ENCODE measurements around the gene MSANTD1. TPM values are rescaled to one million over a fixed set of nuclear protein-coding genes. Genes with fewer than 3 reads are reported as not detected.

MSANTD1 gene
- total RNA-seq, 2 donors from 2014 or later, result 1.1 to 1.2 TPM

DNA sequence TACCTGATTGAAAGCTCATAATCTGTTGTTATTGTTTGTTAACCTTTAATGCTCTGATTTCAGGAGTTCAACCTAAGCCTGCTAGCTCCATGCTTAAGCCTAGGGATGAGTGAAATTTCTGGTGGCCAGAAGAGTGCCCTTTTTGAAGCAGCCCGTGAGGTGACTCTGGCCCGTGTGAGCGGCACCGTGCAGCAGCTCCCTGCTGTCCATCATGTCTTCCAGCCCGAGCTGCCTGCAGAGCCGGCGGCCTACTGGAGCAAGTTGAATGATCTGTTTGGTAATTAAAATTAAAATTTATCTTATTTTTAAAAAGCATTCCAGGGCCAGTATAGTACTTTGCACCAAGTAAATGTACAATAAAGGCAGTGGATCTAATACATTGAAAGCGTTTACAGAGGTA, 37.1 kb upstream of the MSANTD1 start:
- ATAC-seq (replicated peaks), result no peak
- H3K4me3 Mint-ChIP-seq, result no peak overlapping the region
- no peaks in the 10 kb centered on the region for H3K9me3 Mint-ChIP-seq
- H3K36me3 Mint-ChIP-seq (ENCODE audit: low read depth), result peaks cover 95% of the 10 kb centered on the region
- no peak overlapping the region for H3K27ac Mint-ChIP-seq
- no peaks in the 10 kb centered on the region for H3K27me3 Mint-ChIP-seq
- no peaks in the 10 kb centered on the region for H3K4me1 Mint-ChIP-seq

DNA sequence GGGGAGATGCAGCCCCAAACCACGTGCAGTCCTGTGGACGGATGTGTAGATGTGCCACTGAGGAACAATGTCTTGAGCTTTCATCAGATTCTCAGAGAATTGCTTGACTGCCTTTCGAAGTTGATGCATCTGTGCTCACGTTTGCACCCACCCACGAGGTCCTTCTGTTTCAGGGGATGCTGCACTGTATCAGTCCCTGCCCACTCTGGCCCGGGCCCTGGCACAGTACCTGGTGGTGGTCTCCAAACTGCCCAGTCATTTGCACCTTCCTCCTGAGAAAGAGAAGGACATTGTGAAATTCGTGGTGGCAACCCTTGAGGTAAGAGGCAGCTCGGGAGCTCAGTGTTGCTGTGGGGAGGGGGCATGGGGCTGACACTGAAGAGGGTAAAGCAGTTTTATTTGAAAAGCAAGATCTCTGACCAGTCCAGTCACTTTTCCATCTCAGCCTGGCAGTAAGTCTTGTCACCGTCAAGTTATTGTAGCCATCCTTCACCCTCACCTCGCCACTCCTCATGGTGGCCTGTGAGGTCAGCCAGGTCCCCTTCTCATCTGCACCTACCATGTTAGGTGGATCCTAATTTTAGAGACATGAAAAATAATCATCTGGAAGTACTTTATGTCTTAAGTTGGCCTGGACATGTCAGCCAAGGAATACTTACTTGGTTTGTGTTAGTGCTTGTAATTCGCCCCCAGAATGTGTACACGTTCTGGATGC, 36.4 kb upstream of the MSANTD1 start:
- Mint-ChIP-seq H3K36me3 (ENCODE audit: low read depth) (peaks cover 95% of the 10 kb centered on the region), H3K4me1 (no peaks in the 10 kb centered on the region), H3K27ac (no peak overlapping the region), H3K27me3 (no peaks in the 10 kb centered on the region), H3K4me3 (no peak overlapping the region), H3K9me3 (no peaks in the 10 kb centered on the region)
- ATAC-seq (replicated peaks), result no peak

DNA sequence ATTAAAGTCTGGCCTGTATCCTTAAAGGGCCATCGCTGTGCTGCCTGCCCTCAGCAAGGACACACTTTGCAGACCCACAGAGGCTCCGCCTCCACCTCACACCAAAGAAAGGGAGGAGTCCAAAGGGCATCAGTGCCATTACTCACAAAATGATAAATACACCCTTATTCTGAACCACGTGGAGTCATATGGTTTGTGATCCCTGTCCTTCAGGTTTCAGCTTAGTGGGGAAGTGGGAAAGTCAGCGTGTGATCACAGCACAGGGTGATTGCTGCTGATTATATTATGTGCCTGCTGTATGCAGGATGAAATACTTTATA, 35.9 kb upstream of the MSANTD1 start:
- H3K27me3 Mint-ChIP-seq, result no peaks in the 10 kb centered on the region
- no peaks in the 10 kb centered on the region for H3K4me1 Mint-ChIP-seq
- H3K9me3 Mint-ChIP-seq, result no peaks in the 10 kb centered on the region
- no peak for ATAC-seq (replicated peaks)
- no peak overlapping the region for H3K27ac Mint-ChIP-seq
- H3K4me3 Mint-ChIP-seq, result no peak overlapping the region
- peaks cover 95% of the 10 kb centered on the region for H3K36me3 Mint-ChIP-seq (ENCODE audit: low read depth)

- Mint-ChIP-seq H3K27ac (no peak overlapping the region), H3K9me3 (no peaks in the 10 kb centered on the region), H3K27me3 (no peaks in the 10 kb centered on the region), H3K4me1 (no peaks in the 10 kb centered on the region), H3K36me3 (ENCODE audit: low read depth) (peaks cover 95% of the 10 kb centered on the region), H3K4me3 (no peak overlapping the region)
- no peak for ATAC-seq (replicated peaks)
Measured at GRCh38 chr4:3213661-3214250, 35.2 kb upstream of the MSANTD1 start.

GRCh38 chr4:3215256-3215655, 33.7 kb upstream of the MSANTD1 start:
- Mint-ChIP-seq H3K4me3 (no peak overlapping the region), H3K4me1 (no peaks in the 10 kb centered on the region), H3K36me3 (ENCODE audit: low read depth) (peaks cover 95% of the 10 kb centered on the region), H3K27ac (no peak overlapping the region), H3K27me3 (no peaks in the 10 kb centered on the region), H3K9me3 (no peaks in the 10 kb centered on the region)
- no peak for ATAC-seq (replicated peaks)

GRCh38 chr4:3215733-3216132, 33.2 kb upstream of the MSANTD1 start:
- no peak overlapping the region for H3K27ac Mint-ChIP-seq
- no peaks in the 10 kb centered on the region for H3K4me1 Mint-ChIP-seq
- H3K4me3 Mint-ChIP-seq, result no peak overlapping the region
- ATAC-seq (replicated peaks), result no peak
- H3K9me3 Mint-ChIP-seq, result no peaks in the 10 kb centered on the region
- H3K36me3 Mint-ChIP-seq (ENCODE audit: low read depth), result peaks cover 95% of the 10 kb centered on the region
- no peaks in the 10 kb centered on the region for H3K27me3 Mint-ChIP-seq

- peaks cover 98% of the 10 kb centered on the region for H3K36me3 Mint-ChIP-seq (ENCODE audit: low read depth)
- no peaks in the 10 kb centered on the region for H3K9me3 Mint-ChIP-seq
- H3K27ac Mint-ChIP-seq, result peak overlapping the region; percentile 66
Measured at GRCh38 chr4:3217266-3217665, 31.7 kb upstream of the MSANTD1 start.

DNA sequence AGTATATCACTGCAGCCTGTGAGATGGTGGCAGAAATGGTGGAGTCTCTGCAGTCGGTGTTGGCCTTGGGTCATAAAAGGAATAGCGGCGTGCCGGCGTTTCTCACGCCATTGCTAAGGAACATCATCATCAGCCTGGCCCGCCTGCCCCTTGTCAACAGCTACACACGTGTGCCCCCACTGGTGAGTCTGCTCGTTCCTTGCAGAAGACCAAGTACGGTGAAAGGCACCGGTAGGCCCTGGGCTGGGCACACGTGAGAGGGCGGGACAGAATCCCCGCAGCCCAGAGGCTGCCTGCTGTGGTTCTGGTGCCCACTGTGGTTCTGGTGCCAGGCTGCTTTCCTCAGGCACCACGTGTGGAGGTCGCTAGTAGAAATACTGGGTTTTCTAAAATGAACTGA, 31.2 kb upstream of the MSANTD1 start:
- peaks cover 98% of the 10 kb centered on the region for H3K36me3 Mint-ChIP-seq (ENCODE audit: low read depth)
- no peak overlapping the region for H3K27ac Mint-ChIP-seq
- no peak overlapping the region for H3K4me3 Mint-ChIP-seq
- ATAC-seq (replicated peaks), result no peak
- H3K27me3 Mint-ChIP-seq, result no peaks in the 10 kb centered on the region
- no peaks in the 10 kb centered on the region for H3K4me1 Mint-ChIP-seq
- no peaks in the 10 kb centered on the region for H3K9me3 Mint-ChIP-seq

More at GRCh38 chr4:3217266-3217665, 31.7 kb upstream of the MSANTD1 start:
- Mint-ChIP-seq H3K27me3 (no peaks in the 10 kb centered on the region), H3K4me3 (no peak overlapping the region), H3K4me1 (no peaks in the 10 kb centered on the region)
- ATAC-seq (replicated peaks), result no peak

DNA sequence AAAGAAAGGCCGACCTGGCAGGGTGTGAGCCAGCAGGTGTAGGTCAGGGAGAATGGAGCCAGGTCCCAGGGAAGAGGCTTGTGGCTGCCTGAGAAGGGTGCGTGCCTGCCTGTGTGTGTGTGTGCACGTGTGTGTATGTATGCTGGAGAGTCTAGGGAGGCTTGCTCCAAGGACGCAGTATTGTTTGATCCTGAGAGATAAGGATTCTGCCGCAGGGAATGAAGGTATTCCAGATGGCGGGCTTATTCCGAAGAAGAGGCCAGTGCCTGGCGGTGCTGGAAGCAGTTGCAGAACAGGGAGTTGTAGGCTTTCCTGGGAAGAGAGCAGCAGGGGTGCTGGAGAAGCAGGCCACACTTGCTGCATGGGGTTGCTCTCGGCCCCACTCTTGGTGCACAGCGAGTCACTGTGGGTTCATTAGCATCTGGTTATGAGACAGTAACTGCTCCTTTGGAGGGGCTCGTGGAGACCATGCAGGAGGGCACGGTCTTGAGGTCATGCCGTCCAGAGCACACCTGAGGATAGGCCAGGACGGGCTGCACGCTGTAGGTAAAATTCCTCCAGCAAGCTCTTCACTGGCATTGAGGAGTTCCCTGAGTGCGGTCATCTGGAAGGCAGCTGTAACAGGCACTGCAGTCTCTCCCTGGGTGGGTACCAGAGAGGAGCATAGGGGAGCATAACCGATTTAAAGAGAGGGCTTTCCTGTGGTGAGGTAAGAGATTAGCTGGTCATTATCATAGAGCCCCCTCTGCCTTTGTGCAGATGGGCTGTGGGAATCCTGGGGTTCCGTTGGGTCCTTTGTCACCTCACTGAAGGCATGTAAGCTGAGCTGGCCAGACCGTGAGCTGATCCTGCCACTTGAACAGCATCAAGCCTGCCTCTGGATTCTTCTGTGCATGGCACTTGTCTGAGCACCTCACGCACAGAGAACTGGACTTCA, 29.9 kb upstream of the MSANTD1 start:
- Mint-ChIP-seq H3K27ac (peak overlapping the region; percentile 69), H3K4me3 (no peak overlapping the region), H3K4me1 (no peaks in the 10 kb centered on the region), H3K36me3 (ENCODE audit: low read depth) (peaks cover 98% of the 10 kb centered on the region), H3K9me3 (no peaks in the 10 kb centered on the region), H3K27me3 (no peaks in the 10 kb centered on the region)
- no peak for ATAC-seq (replicated peaks)

GRCh38 chr4:3219761-3220475, 29.0 kb upstream of the MSANTD1 start:
- H3K27ac Mint-ChIP-seq, result peak overlapping the region; percentile 69
- no peak for ATAC-seq (replicated peaks)
- H3K9me3 Mint-ChIP-seq, result no peaks in the 10 kb centered on the region
- H3K27me3 Mint-ChIP-seq, result no peaks in the 10 kb centered on the region
- peaks cover 98% of the 10 kb centered on the region for H3K36me3 Mint-ChIP-seq (ENCODE audit: low read depth)
- H3K4me3 Mint-ChIP-seq, result no peak overlapping the region
- no peaks in the 10 kb centered on the region for H3K4me1 Mint-ChIP-seq

DNA sequence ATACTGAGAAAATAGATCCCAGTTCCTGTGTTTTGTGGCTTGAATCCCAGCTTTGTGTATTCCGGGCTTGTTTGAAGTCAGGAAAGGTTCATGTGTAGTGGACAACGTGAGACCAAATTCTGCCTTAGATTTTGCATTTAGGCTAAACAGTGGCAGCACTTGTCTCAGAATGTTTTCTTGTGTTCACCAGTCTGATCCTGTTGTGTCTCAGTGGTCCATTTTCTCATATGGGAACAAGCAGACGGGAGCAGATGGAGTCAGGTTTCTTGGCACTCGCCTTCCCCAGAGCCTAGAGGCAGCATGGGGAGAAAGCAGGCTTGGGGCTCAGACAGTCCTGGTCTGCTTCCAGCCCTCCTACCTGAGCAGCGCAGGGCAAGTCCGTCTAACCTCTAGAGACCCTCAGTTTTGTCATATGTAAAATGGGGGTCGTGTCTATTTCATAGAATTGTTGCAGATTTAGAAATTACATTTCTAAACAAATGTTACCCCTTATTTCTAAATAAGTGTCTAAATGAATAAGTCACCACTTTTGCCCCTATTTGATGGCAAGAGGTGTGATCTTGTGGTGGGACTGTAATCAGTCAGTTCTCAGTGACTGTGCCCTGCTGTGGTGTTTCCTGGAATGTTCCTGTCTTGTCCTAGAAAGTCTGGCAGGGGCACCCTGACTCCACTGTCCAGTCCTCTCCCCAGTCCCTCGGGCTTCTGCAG, 28.3 kb upstream of the MSANTD1 start:
- Mint-ChIP-seq H3K9me3 (no peaks in the 10 kb centered on the region), H3K4me1 (no peaks in the 10 kb centered on the region), H3K27ac (peak overlapping the region; percentile 69), H3K4me3 (no peak overlapping the region), H3K27me3 (no peaks in the 10 kb centered on the region), H3K36me3 (ENCODE audit: low read depth) (peaks cover 98% of the 10 kb centered on the region)
- ATAC-seq (replicated peaks), result no peak

DNA sequence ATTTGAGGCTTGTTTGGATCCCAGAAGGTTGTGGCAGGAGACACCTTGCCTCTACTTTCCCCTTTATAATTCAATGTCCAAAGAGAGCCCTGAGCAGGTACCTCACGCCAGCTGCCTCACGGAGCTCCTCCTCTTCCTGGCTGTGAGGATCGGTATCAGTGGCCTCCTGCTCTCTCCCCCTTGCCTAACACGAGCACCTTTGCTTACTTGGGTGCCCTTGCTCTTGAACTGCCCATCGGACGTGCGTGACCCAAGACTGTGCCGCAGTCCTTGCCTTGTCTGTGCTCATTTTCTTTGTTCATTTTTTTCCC, 27.8 kb upstream of the MSANTD1 start:
- Mint-ChIP-seq H3K4me3 (no peak overlapping the region), H3K9me3 (no peaks in the 10 kb centered on the region), H3K27ac (peak overlapping the region; percentile 7), H3K36me3 (ENCODE audit: low read depth) (peaks cover 98% of the 10 kb centered on the region), H3K4me1 (no peaks in the 10 kb centered on the region), H3K27me3 (no peaks in the 10 kb centered on the region)
- ATAC-seq (replicated peaks), result no peak

DNA sequence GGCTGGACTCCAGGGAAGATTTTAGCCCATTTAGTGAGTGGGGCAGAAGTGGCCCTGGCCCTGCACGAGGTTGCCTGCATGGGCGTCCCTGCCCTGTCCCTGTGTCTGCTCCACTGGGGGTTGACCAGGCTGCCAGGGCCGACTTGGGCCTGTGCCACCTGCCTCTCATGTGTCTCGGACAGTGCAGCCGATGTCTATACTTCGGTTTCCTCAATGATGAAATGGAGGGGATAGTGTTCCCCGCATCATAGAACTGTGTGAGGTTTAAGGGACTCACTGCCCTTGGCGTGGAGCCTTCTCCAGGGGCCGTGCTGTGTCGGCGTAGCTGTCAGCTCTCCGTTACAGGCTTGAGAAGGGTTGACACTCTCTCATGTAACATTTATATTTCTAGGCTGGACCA, 27.0 kb upstream of the MSANTD1 start:
- no peak for ATAC-seq (replicated peaks)
- Mint-ChIP-seq H3K9me3 (no peaks in the 10 kb centered on the region), H3K4me3 (no peak overlapping the region), H3K4me1 (no peaks in the 10 kb centered on the region), H3K27me3 (no peaks in the 10 kb centered on the region), H3K36me3 (ENCODE audit: low read depth) (peaks cover 96% of the 10 kb centered on the region), H3K27ac (peak overlapping the region; percentile 56)

DNA sequence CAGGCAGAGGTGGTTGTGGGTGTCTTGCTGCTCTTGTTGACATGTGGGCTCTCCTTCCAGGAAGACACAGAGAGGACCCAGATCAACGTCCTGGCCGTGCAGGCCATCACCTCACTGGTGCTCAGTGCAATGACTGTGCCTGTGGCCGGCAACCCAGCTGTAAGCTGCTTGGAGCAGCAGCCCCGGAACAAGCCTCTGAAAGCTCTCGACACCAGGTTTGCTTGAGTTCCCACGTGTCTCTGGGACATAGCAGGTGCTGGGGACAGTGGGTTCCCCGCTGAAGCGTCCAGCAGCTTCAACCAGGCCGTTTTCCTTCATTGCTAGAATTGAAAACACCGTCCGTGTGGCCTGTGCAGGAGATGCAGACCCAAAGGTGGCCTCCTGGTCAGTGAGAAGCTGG, 25.6 kb upstream of the MSANTD1 start:
- H3K27ac Mint-ChIP-seq, result no peak overlapping the region
- no peaks in the 10 kb centered on the region for H3K27me3 Mint-ChIP-seq
- no peak overlapping the region for H3K4me3 Mint-ChIP-seq
- no peaks in the 10 kb centered on the region for H3K9me3 Mint-ChIP-seq
- peaks cover 88% of the 10 kb centered on the region for H3K36me3 Mint-ChIP-seq (ENCODE audit: low read depth)
- no peaks in the 10 kb centered on the region for H3K4me1 Mint-ChIP-seq
- no peak for ATAC-seq (replicated peaks)
